PC-3 (cell line): ENCODE data around the gene GATAD2A. TPM values are rescaled to one million over a fixed set of nuclear protein-coding genes. Genes with fewer than 3 reads are reported as not detected.

Experiments
- ATAC-seq: fragments of 200-7000 bp; cut with Tn5 transposase; 2 replicates; pipeline ENCODE4 v1.9.1; 2020; ENCODE audit warnings: mild to moderate bottlenecking, moderate library complexity
- BruUV-seq: library from RNA; stranded (reverse); fragments of 400-500 nt; replicated peaks from 2 replicates; lab custom pipeline; 2021; lab: Mats Ljungman, UMichigan
- CTCF ChIA-PET: fragments of 300-600 bp; sonication (Branson Sonifier 250); formaldehyde crosslinking; loops from one replicate; lab custom pipeline; 2022; ENCODE audit warnings: antibody characterized with exemption; lab: Charles Lee
- POLR2A ChIA-PET: fragments of 300-600 bp; sonication (Branson Sonifier 250); formaldehyde crosslinking; loops from one replicate; lab custom pipeline; 2022; ENCODE audit warnings: antibody characterized with exemption; ENCODE audit not compliant: unreplicated experiment; lab: Charles Lee
- DNase-seq: peaks from one replicate; pipeline ENCODE4 v3.0.0-alpha.2; 2015
- H2AFZ ChIP-seq: fragments of 300-600 bp; sonication (generic); 2 replicates; pipeline ENCODE4 v1.6.0; 2016; ENCODE audit warnings: antibody characterized with exemption, low read length
- H3F3A ChIP-seq: fragments of 300-600 bp; sonication (generic); one replicate; pipeline ENCODE4 v1.6.0; 2017; ENCODE audit warnings: antibody characterized with exemption, low read length, control low read depth, mild to moderate bottlenecking; ENCODE audit not compliant: unreplicated experiment
- H3K27ac ChIP-seq: fragments of 300-600 bp; sonication (generic); 2 replicates; pipeline ENCODE4 v1.5.1; 2016; ENCODE audit warnings: mild to moderate bottlenecking, low read length
- H3K27me3 ChIP-seq: fragments of 300-600 bp; sonication (generic); 2 replicates; pipeline ENCODE4 v1.6.1; 2016; ENCODE audit warnings: low read length, mixed read lengths
- H3K36me3 ChIP-seq: fragments of 300-600 bp; sonication (generic); 2 replicates; pipeline ENCODE4 v1.6.1; 2016; ENCODE audit warnings: low read depth, mixed run types, low read length, mixed read lengths
- H3K4me1 ChIP-seq: fragments of 300-600 bp; sonication (generic); 2 replicates; pipeline ENCODE4 v1.5.1; 2016; ENCODE audit warnings: low read length; ENCODE audit not compliant: insufficient read depth
- H3K4me2 ChIP-seq: fragments of 300-600 bp; sonication (generic); 2 replicates; pipeline ENCODE4 v1.6.0; 2016; ENCODE audit warnings: low read length
- H3K4me3 ChIP-seq: fragments of 300-600 bp; sonication (generic); 2 replicates; pipeline ENCODE4 v1.5.1; 2016; ENCODE audit warnings: mild to moderate bottlenecking, low read length, mixed read lengths
- H3K79me2 ChIP-seq: fragments of 300-600 bp; sonication (generic); 2 replicates; pipeline ENCODE4 v1.6.1; 2017; ENCODE audit warnings: low read length, mixed read lengths
- H3K9ac ChIP-seq: fragments of 300-600 bp; sonication (generic); 2 replicates; pipeline ENCODE4 v1.6.0; 2016; ENCODE audit warnings: mild to moderate bottlenecking, low read length
- H3K9me2 ChIP-seq: fragments of 300-600 bp; sonication (generic); replicated peaks from 2 replicates; pipeline ENCODE4 v1.6.1; 2016; ENCODE audit warnings: mixed run types, low read length, mixed read lengths
- H3K9me3 ChIP-seq: fragments of 300-600 bp; sonication (generic); 2 replicates; pipeline ENCODE4 v1.6.1; 2016; ENCODE audit warnings: low read length, mixed read lengths
- H4K20me1 ChIP-seq: fragments of 300-600 bp; sonication (generic); 2 replicates; pipeline ENCODE4 v1.6.1; 2016; ENCODE audit warnings: low read length, mixed read lengths
- CTCF ChIP-seq: fragments of 300-600 bp; sonication (generic); conservative IDR thresholded peaks from 2 replicates; pipeline ENCODE4 v1.5.1; 2017; ENCODE audit warnings: antibody characterized with exemption, low read depth, mild to moderate bottlenecking, low read length
- EZH2 ChIP-seq: fragments of 300-600 bp; sonication (generic); IDR thresholded peaks from one replicate; pipeline ENCODE4 v1.6.1; 2017; ENCODE audit warnings: antibody characterized with exemption, mild to moderate bottlenecking, low read length; ENCODE audit not compliant: unreplicated experiment
- EZH2phosphoT487 ChIP-seq: fragments of 300-600 bp; sonication (generic); IDR thresholded peaks from 2 replicates; pipeline ENCODE4 v1.6.1; 2018; ENCODE audit warnings: mild to moderate bottlenecking, antibody characterized with exemption, low read length, borderline replicate concordance
- intact Hi-C: fragments of 100-400 bp; cut with micrococcal nuclease; formaldehyde crosslinking; loops from 2 replicates; pipeline ENCODE4 v1.9.0; 2023
- total RNA-seq: library from RNA; depleted of rRNA; stranded (reverse); fragments of >200 nt; gene quantifications from 2 replicates; pipeline ENCODE4 v1.2.3, GENCODE V29; 2014

Gene GATAD2A
- total RNA-seq, 1 experiment from 2014 or later: 104 TPM

- CTCF ChIA-PET: no interaction called here
- H3K9ac ChIP-seq: no peak overlapping the region
These were observed 55.8 kb downstream of the GATAD2A start for GRCh38 chr19:19461306-19461670.

GRCh38 chr19:19461671-19462622 lies 56.5 kb downstream of the GATAD2A start:
- POLR2A ChIA-PET: no interaction called here
- Histone ChIP-seq H3K79me2 (peaks cover 75% of the 10 kb centered on the region), H3K9ac (no peak overlapping the region), H3K4me2 (no peak overlapping the region), H4K20me1 (peaks cover 18% of the 10 kb centered on the region; the same call in 1 of the 2 replicates), H3K9me3 (no peaks in the 10 kb centered on the region), H3F3A (no peaks in the 10 kb centered on the region), H3K4me1 (peaks cover 19% of the 10 kb centered on the region), H3K27ac (no peak overlapping the region), H3K36me3 (peaks cover 27% of the 10 kb centered on the region), H3K27me3 (no peaks in the 10 kb centered on the region), H3K9me2 (no peaks in the 10 kb centered on the region), H3K4me3 (no peak overlapping the region), H2AFZ (no peak overlapping the region)
- no TSS peak for BruUV-seq
- ATAC-seq (no peak), DNase-seq (no peak)
- CTCF ChIA-PET: no interaction called here
- TF ChIP-seq CTCF (no peak), EZH2 (no peak)
- intact Hi-C loops: no loop called here

More at GRCh38 chr19:19461306-19461670, 55.8 kb downstream of the GATAD2A start:
- H2AFZ ChIP-seq: no peak overlapping the region
- ATAC-seq (no peak), DNase-seq (no peak)
- H3K4me2 ChIP-seq: no peak overlapping the region
- no peaks in the 10 kb centered on the region for H3F3A ChIP-seq
- no peak overlapping the region for H3K4me3 ChIP-seq
- peaks cover 21% of the 10 kb centered on the region; the same call in 1 of the 2 replicates for H4K20me1 ChIP-seq
- no peak overlapping the region for H3K27ac ChIP-seq
- TF ChIP-seq EZH2phosphoT487: no peak
- no peak for TF ChIP-seq CTCF
- TF ChIP-seq EZH2: no peak
- no peaks in the 10 kb centered on the region for H3K9me3 ChIP-seq
- no peaks in the 10 kb centered on the region for H3K9me2 ChIP-seq
- H3K27me3 ChIP-seq: no peaks in the 10 kb centered on the region
- POLR2A ChIA-PET: no interaction called here
- no TSS peak for BruUV-seq
- peaks cover 19% of the 10 kb centered on the region for H3K4me1 ChIP-seq
- intact Hi-C loops: no loop called here
- H3K36me3 ChIP-seq: peaks cover 21% of the 10 kb centered on the region
- peaks cover 81% of the 10 kb centered on the region for H3K79me2 ChIP-seq
